ENCODE data around the gene ADA.

- no peak for TF ChIP-seq POLR2AphosphoS5 (IDR thresholded peaks at IDR 0.05; ENCODE audit: insufficient read depth in 1 of 2, low read depth in 1 of 2)
- TF ChIP-seq POLR2A (IDR thresholded peaks at IDR 0.05): no peak
Measured at GRCh38 chr20:44622501-44623270, 28.8 kb downstream of the ADA start.
